Measurements from ENCODE around the gene FYB1. TPM values are rescaled to one million over a fixed set of nuclear protein-coding genes. Genes with fewer than 3 reads are reported as not detected.

Gene FYB1
- total RNA-seq, 1 experiment from 2014 or later: 0.46 TPM

- Histone ChIP-seq H3K4me3 (ENCODE audit: low read depth in 2 of 2, low read length in 2 of 2) (no peak overlapping the region), H3K27me3 (ENCODE audit: control insufficient read depth, insufficient read depth, low read length) (peaks cover 2% of the 10 kb centered on the region; the same call in 1 of the 2 replicates), H3K27ac (ENCODE audit: low read length) (no peak overlapping the region), H3K9me3 (ENCODE audit: control insufficient read depth, insufficient read depth, low read depth, low read length) (no peaks in the 10 kb centered on the region), H3K4me1 (ENCODE audit: control insufficient read depth, insufficient read depth, low read length) (no peaks in the 10 kb centered on the region), H3K36me3 (ENCODE audit: control insufficient read depth, insufficient read depth, low read length) (no peaks in the 10 kb centered on the region)
- intact Hi-C loops (cut with micrococcal nuclease; ENCODE audit: unreplicated experiment): no loop called here
- POLR2A ChIA-PET: no interaction called here
- DNase-seq (ENCODE audit: low read depth, low spot score): no peak
- BruUV-seq (replicated peaks): no TSS peak
- in situ Hi-C loops (cut with HindIII; ENCODE audit: low pct_unique_long_range_greater_than_20kb, low sequenced_read_pairs): no loop called here
- ATAC-seq: no peak
- CTCF ChIA-PET: no interaction called here
- TF ChIP-seq, protein P1, sequence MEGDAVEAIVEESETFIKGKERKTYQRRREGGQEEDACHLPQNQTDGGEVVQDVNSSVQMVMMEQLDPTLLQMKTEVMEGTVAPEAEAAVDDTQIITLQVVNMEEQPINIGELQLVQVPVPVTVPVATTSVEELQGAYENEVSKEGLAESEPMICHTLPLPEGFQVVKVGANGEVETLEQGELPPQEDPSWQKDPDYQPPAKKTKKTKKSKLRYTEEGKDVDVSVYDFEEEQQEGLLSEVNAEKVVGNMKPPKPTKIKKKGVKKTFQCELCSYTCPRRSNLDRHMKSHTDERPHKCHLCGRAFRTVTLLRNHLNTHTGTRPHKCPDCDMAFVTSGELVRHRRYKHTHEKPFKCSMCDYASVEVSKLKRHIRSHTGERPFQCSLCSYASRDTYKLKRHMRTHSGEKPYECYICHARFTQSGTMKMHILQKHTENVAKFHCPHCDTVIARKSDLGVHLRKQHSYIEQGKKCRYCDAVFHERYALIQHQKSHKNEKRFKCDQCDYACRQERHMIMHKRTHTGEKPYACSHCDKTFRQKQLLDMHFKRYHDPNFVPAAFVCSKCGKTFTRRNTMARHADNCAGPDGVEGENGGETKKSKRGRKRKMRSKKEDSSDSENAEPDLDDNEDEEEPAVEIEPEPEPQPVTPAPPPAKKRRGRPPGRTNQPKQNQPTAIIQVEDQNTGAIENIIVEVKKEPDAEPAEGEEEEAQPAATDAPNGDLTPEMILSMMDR (IDR thresholded peaks at IDR 0.05): no peak
- TF ChIP-seq REST (IDR thresholded peaks at IDR 0.05; ENCODE audit: insufficient read depth in 1 of 2, low read depth in 2 of 2, low read length in 1 of 2): no peak
- no peak for TF ChIP-seq TCF7L2 (IDR thresholded peaks at IDR 0.05; ENCODE audit: low read depth, low read length)
- no peak for TF ChIP-seq SIN3A (IDR thresholded peaks at IDR 0.05; ENCODE audit: borderline replicate concordance, insufficient read depth, low read depth, low read length)
- TF ChIP-seq POLR2AphosphoS5 (IDR thresholded peaks at IDR 0.05; ENCODE audit: low read depth, low read length): no peak
Measured at GRCh38 chr5:39206630-39207321, 12.6 kb downstream of the FYB1 start.

DNA sequence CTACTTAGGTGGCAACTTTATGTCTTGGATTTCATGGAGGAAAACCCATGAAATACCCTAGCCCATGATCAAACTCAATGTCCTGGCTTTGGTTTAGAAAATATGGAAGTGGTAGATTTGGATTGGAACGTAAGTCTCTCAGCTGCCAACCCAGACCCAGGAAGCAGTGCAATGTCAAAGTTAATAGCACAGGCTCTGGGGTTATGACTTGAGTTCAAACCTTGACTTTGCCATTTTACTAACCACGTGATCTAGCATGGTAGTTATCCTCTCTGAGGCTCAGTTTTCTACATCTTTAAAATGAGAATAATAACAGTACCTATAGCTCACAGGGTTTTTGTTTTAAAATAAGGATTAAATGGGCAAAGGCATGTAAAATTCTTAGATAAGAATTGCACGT is 13.8 kb downstream of the FYB1 start:
- no peak overlapping the region for H3K27ac ChIP-seq (ENCODE audit: low read length)
- TF ChIP-seq SIN3A (IDR thresholded peaks at IDR 0.05; ENCODE audit: borderline replicate concordance, insufficient read depth, low read depth, low read length): no peak
- TF ChIP-seq POLR2AphosphoS5 (IDR thresholded peaks at IDR 0.05; ENCODE audit: low read depth, low read length): no peak
- TF ChIP-seq, protein P1 (IDR thresholded peaks at IDR 0.05): no peak
- no peak for TF ChIP-seq TCF7L2 (IDR thresholded peaks at IDR 0.05; ENCODE audit: low read depth, low read length)
- TF ChIP-seq REST (IDR thresholded peaks at IDR 0.05; ENCODE audit: insufficient read depth in 1 of 2, low read depth in 2 of 2, low read length in 1 of 2): no peak
- POLR2A ChIA-PET: no interaction called here
- in situ Hi-C loops (cut with HindIII; ENCODE audit: low pct_unique_long_range_greater_than_20kb, low sequenced_read_pairs): no loop called here
- intact Hi-C loops (cut with micrococcal nuclease; ENCODE audit: unreplicated experiment): no loop called here
- no peak for ATAC-seq
- H3K36me3 ChIP-seq (ENCODE audit: control insufficient read depth, insufficient read depth, low read length): no peaks in the 10 kb centered on the region
- H3K9me3 ChIP-seq (ENCODE audit: control insufficient read depth, insufficient read depth, low read depth, low read length): no peaks in the 10 kb centered on the region
- BruUV-seq (replicated peaks): no TSS peak
- no peaks in the 10 kb centered on the region for H3K4me1 ChIP-seq (ENCODE audit: control insufficient read depth, insufficient read depth, low read length)
- H3K4me3 ChIP-seq (ENCODE audit: low read depth in 2 of 2, low read length in 2 of 2): no peak overlapping the region
- peaks cover 2% of the 10 kb centered on the region; the same call in 1 of the 2 replicates for H3K27me3 ChIP-seq (ENCODE audit: control insufficient read depth, insufficient read depth, low read length)
- CTCF ChIA-PET: no interaction called here
- DNase-seq (ENCODE audit: low read depth, low spot score): no peak

Measured in Panc1 (cell line).